Activated gamma-delta T cell treated with Interleukin-2 at 50 U/mL for 16 hours (primary cell): ENCODE measurements around the gene NALCN.

ENCODE experiments used
- DNase-seq: peaks from one replicate; pipeline ENCODE4 v3.0.0-alpha.2; 2020

NALCN gene

GRCh38 chr13:101185606-101186005 lies 230.7 kb downstream of the NALCN start:
- DNase-seq: no peak

GRCh38 chr13:101181076-101181685 lies 235.1 kb downstream of the NALCN start:
- DNase-seq: no peak

- no peak for DNase-seq
These were observed 237.3 kb downstream of the NALCN start for GRCh38 chr13:101179021-101179420.

GRCh38 chr13:101178406-101178805 lies 237.9 kb downstream of the NALCN start:
- DNase-seq: no peak

GRCh38 chr13:101170306-101170705 lies 246.0 kb downstream of the NALCN start:
- no peak for DNase-seq

- DNase-seq: no peak
These were observed 259.0 kb downstream of the NALCN start for GRCh38 chr13:101157261-101157660.

- no peak for DNase-seq
These were observed 260.4 kb downstream of the NALCN start for GRCh38 chr13:101155920-101156319.

- no peak for DNase-seq
These were observed 264.1 kb downstream of the NALCN start for GRCh38 chr13:101152184-101152583.

GRCh38 chr13:101150998-101151397 lies 265.3 kb downstream of the NALCN start:
- no peak for DNase-seq

- DNase-seq: no peak
These were observed 266.4 kb downstream of the NALCN start for GRCh38 chr13:101149735-101150384.

GRCh38 chr13:101146101-101146898 lies 270.0 kb downstream of the NALCN start:
- DNase-seq: no peak

GRCh38 chr13:101144808-101145419 lies 271.4 kb downstream of the NALCN start:
- no peak for DNase-seq

GRCh38 chr13:101140936-101141335 lies 275.4 kb downstream of the NALCN start:
- DNase-seq: no peak

GRCh38 chr13:101140087-101140770 lies 276.1 kb downstream of the NALCN start:
- DNase-seq: no peak

- no peak for DNase-seq
These were observed 277.2 kb downstream of the NALCN start for GRCh38 chr13:101139081-101139480.

- no peak for DNase-seq
These were observed 288.5 kb downstream of the NALCN start for GRCh38 chr13:101127741-101128353.

GRCh38 chr13:101123028-101123427 lies 293.3 kb downstream of the NALCN start:
- no peak for DNase-seq

- DNase-seq: no peak
These were observed 294.7 kb downstream of the NALCN start for GRCh38 chr13:101121608-101122007.

- no peak for DNase-seq
These were observed 296.3 kb downstream of the NALCN start for GRCh38 chr13:101120007-101120406.

- DNase-seq: no peak
These were observed 299.5 kb downstream of the NALCN start for GRCh38 chr13:101116826-101117225.

- no peak for DNase-seq
These were observed 300.0 kb downstream of the NALCN start for GRCh38 chr13:101116341-101116740.

- DNase-seq: no peak
These were observed 300.5 kb downstream of the NALCN start for GRCh38 chr13:101115762-101116171.

- DNase-seq: no peak
These were observed 304.4 kb downstream of the NALCN start for GRCh38 chr13:101111894-101112293.
